GM12892 (cell line): Measurements from ENCODE around the gene AVEN.

Source experiments
- POLR2A ChIP-seq: IDR thresholded peaks from 2 replicates; pipeline ENCODE4 v1.6.1; 2011; ENCODE audit warnings: low read depth, low read length, control low read depth
- POLR2AphosphoS5 ChIP-seq: IDR thresholded peaks from 2 replicates; pipeline ENCODE4 v1.6.1; 2011; ENCODE audit warnings: low read depth, low read length, control low read depth
- TAF1 ChIP-seq: IDR thresholded peaks from 2 replicates; pipeline ENCODE4 v1.6.1; 2011; ENCODE audit warnings: low read depth, mild to moderate bottlenecking, control low read depth, low read length, borderline replicate concordance

GRCh38 chr15:33830351-33830750 lies 208.7 kb downstream of the AVEN start:
- TF ChIP-seq TAF1 (no peak), POLR2A (no peak), POLR2AphosphoS5 (no peak)
